ENCODE results near the gene ARPC4. TPM values are rescaled to one million over a fixed set of nuclear protein-coding genes. Genes with fewer than 3 reads are reported as not detected.

Gene ARPC4
- total RNA-seq = 100 to 1,000 TPM; 150 to 153 TPM
- polyA plus RNA-seq (2013, experiment 1 of 2) = 114 TPM
- polyA plus RNA-seq (2013, experiment 2 of 2) = 116 TPM
- long read RNA-seq, experiment 1, transcript ARPC4-201 (6 exons, 2,582 nt) = major isoform, 28 of 74 reads
- long read RNA-seq, experiment 1, partial matches to known transcripts = 39 of 74 reads
- long read RNA-seq, experiment 1, other reads (novel, unspliced or antisense) = 6 of 74 reads
- long read RNA-seq, experiment 2, transcript ARPC4-201 (6 exons, 2,582 nt) = major isoform, 140 of 172 reads
- long read RNA-seq, experiment 2, transcript ARPC4-208 (6 exons, 942 nt) = minor isoform, 12 of 172 reads
- long read RNA-seq, experiment 2, partial matches to known transcripts = 9 of 172 reads
- long read RNA-seq, experiment 2, other reads (novel, unspliced or antisense) = 8 of 172 reads
- long read RNA-seq, experiment 3, transcript ARPC4-202 (7 exons, 957 nt) = minor isoform, 6 of 611 reads
- long read RNA-seq, experiment 3, transcript ARPC4-208 (6 exons, 942 nt) = minor isoform, 32 of 611 reads
- long read RNA-seq, experiment 3, transcript ARPC4-201 (6 exons, 2,582 nt) = major isoform, 508 of 611 reads
- long read RNA-seq, experiment 3, transcript ARPC4-205 (5 exons, 729 nt) = minor isoform, 6 of 611 reads
- long read RNA-seq, experiment 3, partial matches to known transcripts = 28 of 611 reads
- long read RNA-seq, experiment 3, other reads (novel, unspliced or antisense) = 26 of 611 reads
- long read RNA-seq, experiment 4, transcript ARPC4-201 (6 exons, 2,582 nt) = major isoform, 45 of 67 reads
- long read RNA-seq, experiment 4, partial matches to known transcripts = 9 of 67 reads
- long read RNA-seq, experiment 4, other reads (novel, unspliced or antisense) = 8 of 67 reads

DNA sequence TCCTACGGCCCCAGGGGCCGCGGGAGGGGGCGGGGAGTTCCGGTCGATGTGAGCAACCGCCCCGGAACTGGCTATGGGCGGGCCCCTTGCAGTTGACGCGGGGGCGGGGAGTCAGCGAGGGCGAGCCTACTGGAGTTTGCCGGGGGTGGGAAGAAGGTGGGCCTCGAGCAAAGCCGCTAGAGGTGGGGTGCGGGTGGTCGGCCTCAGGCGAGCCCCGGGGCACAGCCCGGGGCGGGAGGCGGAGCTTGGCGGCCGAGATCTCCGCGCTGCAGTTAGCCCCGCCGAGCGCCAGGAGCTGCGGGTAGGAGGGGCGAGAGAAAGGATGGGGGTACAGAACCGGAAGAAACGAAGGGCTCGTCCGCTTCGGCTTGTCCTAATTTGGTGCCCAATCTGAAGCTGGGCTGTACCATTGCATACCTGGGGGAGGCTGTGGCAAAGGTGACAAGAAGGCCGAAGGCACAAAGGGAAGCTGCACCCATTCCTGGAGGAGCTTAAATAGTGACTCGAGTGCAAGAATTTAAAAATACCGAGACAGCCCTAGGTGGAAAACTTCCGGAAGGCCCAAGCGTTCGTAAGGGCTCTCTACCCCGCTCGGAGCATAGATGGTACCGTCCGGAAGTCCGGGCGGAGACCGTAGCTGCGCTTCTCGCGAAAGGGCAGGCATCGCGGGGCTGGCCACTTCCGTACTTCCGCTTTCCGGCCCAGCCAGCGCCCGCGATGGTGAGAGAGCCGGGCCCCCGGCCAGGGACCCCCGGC, at the start of gene ARPC4, which contains the start of gene TADA3:
ARPC4 (plus strand) TSS at position 678 of the 756 bp plus-strand sequence; CDS start at position 718, 40 bp downstream.
TADA3 (minus strand) TSS at position 69 of the 756 bp plus-strand sequence. CDS start 1,007 bp downstream, outside the sequence.
- WGBS, 2 experiments (ENCODE audit: insufficient coverage in 1 of 2, insufficient read length in 1 of 2) = 0% methylated on average over 20 to 65 of the region's 65 CpGs
- peaks cover 46% of the 10 kb centered on the region for H3K36me3 Mint-ChIP-seq (ENCODE audit: low read depth)

DNA sequence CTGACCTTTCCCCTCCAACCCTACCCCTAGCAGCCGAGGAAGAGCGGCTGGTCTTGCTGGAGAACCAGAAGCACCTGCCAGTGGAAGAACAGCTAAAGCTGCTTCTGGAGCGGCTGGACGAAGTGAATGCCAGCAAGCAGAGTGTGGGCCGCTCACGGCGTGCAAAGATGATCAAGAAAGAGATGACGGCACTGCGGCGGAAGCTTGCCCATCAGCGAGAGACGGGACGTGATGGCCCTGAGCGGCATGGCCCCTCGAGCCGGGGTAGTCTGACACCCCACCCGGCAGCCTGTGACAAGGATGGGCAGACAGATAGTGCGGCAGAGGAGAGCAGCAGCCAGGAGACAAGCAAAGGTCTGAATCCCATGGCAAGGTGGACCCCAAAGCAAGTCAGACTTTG, 49.3 kb upstream of the ARPC4 start:
- Histone ChIP-seq H3K4me1 (ENCODE audit: control insufficient read depth, insufficient read depth, low read length) (no peaks in the 10 kb centered on the region), H3K9me3 (ENCODE audit: control insufficient read depth, low read length) (no peaks in the 10 kb centered on the region), H3K36me3 (ENCODE audit: control insufficient read depth, insufficient read depth, low read length) (peaks cover 99% of the 10 kb centered on the region), H3K4me3 (ENCODE audit: low read length) (no peak overlapping the region), H3K9ac (ENCODE audit: extremely low read depth, low read length, poor library complexity, severe bottlenecking) (no peak overlapping the region), H3K27ac (ENCODE audit: low read depth, low read length) (no peak overlapping the region), H3K27me3 (ENCODE audit: control insufficient read depth, insufficient read depth, low read length, poor library complexity, severe bottlenecking) (no peaks in the 10 kb centered on the region)
- TF ChIP-seq, protein P1, sequence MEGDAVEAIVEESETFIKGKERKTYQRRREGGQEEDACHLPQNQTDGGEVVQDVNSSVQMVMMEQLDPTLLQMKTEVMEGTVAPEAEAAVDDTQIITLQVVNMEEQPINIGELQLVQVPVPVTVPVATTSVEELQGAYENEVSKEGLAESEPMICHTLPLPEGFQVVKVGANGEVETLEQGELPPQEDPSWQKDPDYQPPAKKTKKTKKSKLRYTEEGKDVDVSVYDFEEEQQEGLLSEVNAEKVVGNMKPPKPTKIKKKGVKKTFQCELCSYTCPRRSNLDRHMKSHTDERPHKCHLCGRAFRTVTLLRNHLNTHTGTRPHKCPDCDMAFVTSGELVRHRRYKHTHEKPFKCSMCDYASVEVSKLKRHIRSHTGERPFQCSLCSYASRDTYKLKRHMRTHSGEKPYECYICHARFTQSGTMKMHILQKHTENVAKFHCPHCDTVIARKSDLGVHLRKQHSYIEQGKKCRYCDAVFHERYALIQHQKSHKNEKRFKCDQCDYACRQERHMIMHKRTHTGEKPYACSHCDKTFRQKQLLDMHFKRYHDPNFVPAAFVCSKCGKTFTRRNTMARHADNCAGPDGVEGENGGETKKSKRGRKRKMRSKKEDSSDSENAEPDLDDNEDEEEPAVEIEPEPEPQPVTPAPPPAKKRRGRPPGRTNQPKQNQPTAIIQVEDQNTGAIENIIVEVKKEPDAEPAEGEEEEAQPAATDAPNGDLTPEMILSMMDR (conservative IDR thresholded peaks at IDR 0.05) = no peak
- Mint-ChIP-seq H3K36me3 (ENCODE audit: low read depth) (peaks cover 90% of the 10 kb centered on the region), H3K27ac (no peak overlapping the region), H3K4me1 (no peaks in the 10 kb centered on the region), H3K4me3 (no peak overlapping the region), H3K27me3 (ENCODE audit: insufficient read depth) (no peaks in the 10 kb centered on the region), H3K9me3 (no peaks in the 10 kb centered on the region)
- DNase-seq = no peak
- 97 to 100% methylated on average over 4 to 18 of the region's 18 CpGs for WGBS, 2 experiments (ENCODE audit: insufficient coverage in 1 of 2, insufficient read length in 1 of 2)

More for the DNA sequence above, at the start of gene ARPC4, which contains the start of gene TADA3:
- Mint-ChIP-seq H3K27ac (peak within 1 kb of the TSS; percentile 100), H3K9me3 (no peaks in the 10 kb centered on the region), H3K4me1 (peaks cover 11% of the 10 kb centered on the region), H3K4me3 (peak within 1 kb of the TSS; percentile 92), H3K27me3 (ENCODE audit: insufficient read depth) (no peaks in the 10 kb centered on the region)
- H3K4me3 ChIP-seq (ENCODE audit: low read length) = peak within 1 kb of the TSS; percentile 90
- no peaks in the 10 kb centered on the region for H3K9me3 ChIP-seq (ENCODE audit: control insufficient read depth, low read length)
- TF ChIP-seq, protein P1 (conservative IDR thresholded peaks at IDR 0.05) = peak; percentile 26
- no peaks in the 10 kb centered on the region for H3K27me3 ChIP-seq (ENCODE audit: control insufficient read depth, insufficient read depth, low read length, poor library complexity, severe bottlenecking)
- H3K9ac ChIP-seq (ENCODE audit: extremely low read depth, low read length, poor library complexity, severe bottlenecking) = peak within 1 kb of the TSS; percentile 95
- peak within 1 kb of the TSS; percentile 99 for H3K27ac ChIP-seq (ENCODE audit: low read depth, low read length)
- peaks cover 47% of the 10 kb centered on the region for H3K36me3 ChIP-seq (ENCODE audit: control insufficient read depth, insufficient read depth, low read length)
- peak; percentile 95 for DNase-seq
- H3K4me1 ChIP-seq (ENCODE audit: control insufficient read depth, insufficient read depth, low read length) = no peaks in the 10 kb centered on the region

DNA sequence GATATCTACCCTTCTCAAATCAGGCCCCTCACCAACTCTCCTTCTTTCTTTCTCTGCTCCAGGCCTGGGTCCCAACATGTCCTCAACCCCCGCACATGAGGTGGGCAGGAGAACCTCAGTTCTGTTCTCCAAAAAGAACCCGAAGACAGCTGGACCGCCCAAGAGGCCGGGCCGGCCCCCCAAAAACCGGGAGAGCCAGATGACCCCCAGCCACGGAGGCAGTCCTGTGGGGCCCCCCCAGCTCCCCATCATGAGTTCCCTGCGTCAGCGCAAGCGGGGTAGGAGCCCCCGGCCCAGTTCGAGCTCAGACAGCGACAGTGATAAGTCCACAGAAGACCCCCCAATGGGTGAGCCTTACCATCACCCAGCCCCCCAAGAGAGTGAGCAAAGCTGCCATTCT, 48.7 kb upstream of the ARPC4 start:
- TF ChIP-seq, protein P1 (conservative IDR thresholded peaks at IDR 0.05) = no peak
- H3K9ac ChIP-seq (ENCODE audit: extremely low read depth, low read length, poor library complexity, severe bottlenecking) = no peak overlapping the region
- H3K9me3 ChIP-seq (ENCODE audit: control insufficient read depth, low read length) = no peaks in the 10 kb centered on the region
- Mint-ChIP-seq H3K27ac (no peak overlapping the region), H3K4me1 (peaks cover 3% of the 10 kb centered on the region), H3K4me3 (no peak overlapping the region), H3K36me3 (ENCODE audit: low read depth) (peaks cover 88% of the 10 kb centered on the region), H3K27me3 (ENCODE audit: insufficient read depth) (no peaks in the 10 kb centered on the region), H3K9me3 (no peaks in the 10 kb centered on the region)
- H3K27me3 ChIP-seq (ENCODE audit: control insufficient read depth, insufficient read depth, low read length, poor library complexity, severe bottlenecking) = no peaks in the 10 kb centered on the region
- no peak for DNase-seq
- peaks cover 95% of the 10 kb centered on the region for H3K36me3 ChIP-seq (ENCODE audit: control insufficient read depth, insufficient read depth, low read length)
- 97 to 100% methylated on average over 4 to 13 of the region's 13 CpGs for WGBS, 2 experiments (ENCODE audit: insufficient coverage in 1 of 2, insufficient read length in 1 of 2)
- H3K27ac ChIP-seq (ENCODE audit: low read depth, low read length) = no peak overlapping the region
- no peaks in the 10 kb centered on the region for H3K4me1 ChIP-seq (ENCODE audit: control insufficient read depth, insufficient read depth, low read length)
- H3K4me3 ChIP-seq (ENCODE audit: low read length) = no peak overlapping the region
